H9 (cell line): ENCODE data around the gene PPP2R2B. TPM values are rescaled to one million over a fixed set of nuclear protein-coding genes. Genes with fewer than 3 reads are reported as not detected.

Experiments used
- DNase-seq: peaks from one replicate; pipeline ENCODE4 v3.0.0-alpha.2; 2017
- H2AFZ ChIP-seq: one replicate; pipeline ENCODE4 v1.6.1; 2013; ENCODE audit warnings: mild to moderate bottlenecking, low read length, control low read depth, moderate library complexity
- H2AK5ac ChIP-seq: 2 replicates; pipeline ENCODE4 v1.6.1; 2013; ENCODE audit warnings: low read length, control low read depth, mixed read lengths; ENCODE audit not compliant: insufficient read length
- H2BK120ac ChIP-seq: one replicate; pipeline ENCODE4 v1.6.1; 2013; ENCODE audit warnings: low read depth, mild to moderate bottlenecking, low read length, control low read depth, inconsistent platforms; ENCODE audit not compliant: poor library complexity, severe bottlenecking
- H2BK12ac ChIP-seq: 2 replicates; pipeline ENCODE4 v1.6.1; 2013; ENCODE audit warnings: low read length, control low read depth, mixed read lengths, low read depth; ENCODE audit not compliant: insufficient read length
- H2BK15ac ChIP-seq: 2 replicates; pipeline ENCODE4 v1.6.1; 2013; ENCODE audit warnings: low read depth, low read length, control low read depth
- H2BK20ac ChIP-seq: one replicate; pipeline ENCODE4 v1.6.1; 2013; ENCODE audit warnings: low read depth, mild to moderate bottlenecking, low read length, control low read depth, inconsistent platforms; ENCODE audit not compliant: poor library complexity, severe bottlenecking
- H2BK5ac ChIP-seq: 2 replicates; pipeline ENCODE4 v1.6.1; 2013; ENCODE audit warnings: low read length, control low read depth, mixed read lengths; ENCODE audit not compliant: insufficient read length
- H3K14ac ChIP-seq: 2 replicates; pipeline ENCODE4 v1.6.1; 2013; ENCODE audit warnings: low read length, control low read depth; ENCODE audit not compliant: insufficient read depth
- H3K18ac ChIP-seq: 2 replicates; pipeline ENCODE4 v1.6.1; 2013; ENCODE audit warnings: low read depth, mild to moderate bottlenecking, mixed read lengths, low read length, control low read depth; ENCODE audit not compliant: insufficient read length
- H3K23ac ChIP-seq: 2 replicates; pipeline ENCODE4 v1.6.1; 2013; ENCODE audit warnings: low read length, control low read depth, mixed read lengths, low read depth; ENCODE audit not compliant: insufficient read length
- H3K23me2 ChIP-seq: 2 replicates; pipeline ENCODE4 v1.6.1; 2013; ENCODE audit warnings: low read depth, mild to moderate bottlenecking, mixed read lengths, low read length, control low read depth; ENCODE audit not compliant: insufficient read length, poor library complexity, severe bottlenecking
- H3K27ac ChIP-seq: 2 replicates; pipeline ENCODE4 v1.5.1; 2013; ENCODE audit warnings: low read length, control low read depth, mixed read lengths, low read depth; ENCODE audit not compliant: insufficient read length
- H3K27me3 ChIP-seq: 2 replicates; pipeline ENCODE4 v1.6.1; 2013; ENCODE audit warnings: low read length, control low read depth, inconsistent platforms; ENCODE audit not compliant: insufficient read depth
- H3K4ac ChIP-seq: 2 replicates; pipeline ENCODE4 v1.6.1; 2013; ENCODE audit warnings: low read depth, mild to moderate bottlenecking, control low read depth, inconsistent platforms, low read length, moderate library complexity
- H3K4me1 ChIP-seq: 2 replicates; pipeline ENCODE4 v1.6.1; 2013; ENCODE audit warnings: low read length, control low read depth, inconsistent platforms; ENCODE audit not compliant: insufficient read depth
- H3K4me2 ChIP-seq: 2 replicates; pipeline ENCODE4 v1.6.1; 2013; ENCODE audit warnings: low read length, control low read depth, mixed read lengths; ENCODE audit not compliant: insufficient read length, insufficient read depth
- H3K56ac ChIP-seq: 2 replicates; pipeline ENCODE4 v1.6.1; 2013; ENCODE audit warnings: low read depth, mild to moderate bottlenecking, mixed read lengths, low read length, control low read depth; ENCODE audit not compliant: insufficient read length
- H3K79me1 ChIP-seq: 2 replicates; pipeline ENCODE4 v1.6.1; 2013; ENCODE audit warnings: low read depth, mild to moderate bottlenecking, moderate library complexity, low read length, control low read depth, inconsistent platforms; ENCODE audit not compliant: insufficient read depth, poor library complexity, severe bottlenecking
- H3K79me2 ChIP-seq: 2 replicates; pipeline ENCODE4 v1.6.1; 2013; ENCODE audit warnings: low read length, control low read depth, inconsistent platforms; ENCODE audit not compliant: insufficient read depth
- H3K9ac ChIP-seq: 2 replicates; pipeline ENCODE4 v1.6.1; 2013; ENCODE audit warnings: low read length, control low read depth, mixed read lengths; ENCODE audit not compliant: insufficient read length; ENCODE audit errors: extremely low read depth
- H3K9me3 ChIP-seq: one replicate; pipeline ENCODE4 v1.6.1; 2013; ENCODE audit warnings: low read depth, low read length, inconsistent platforms; ENCODE audit not compliant: control insufficient read depth
- H3T11ph ChIP-seq: one replicate; pipeline ENCODE4 v1.6.1; 2013; ENCODE audit warnings: mild to moderate bottlenecking, low read length, control low read depth, inconsistent platforms
- H4K20me1 ChIP-seq: one replicate; pipeline ENCODE4 v1.6.1; 2013; ENCODE audit not compliant: control insufficient read depth, insufficient read length, insufficient read depth
- H4K5ac ChIP-seq: 2 replicates; pipeline ENCODE4 v1.6.1; 2013; ENCODE audit warnings: low read depth, mild to moderate bottlenecking, mixed read lengths, low read length, control low read depth; ENCODE audit not compliant: insufficient read length
- H4K8ac ChIP-seq: replicated peaks from 2 replicates; pipeline ENCODE4 v1.6.1; 2013; ENCODE audit warnings: low read length, control low read depth, mixed read lengths, low read depth; ENCODE audit not compliant: insufficient read length
- H4K91ac ChIP-seq: 2 replicates; pipeline ENCODE4 v1.6.1; 2013; ENCODE audit warnings: low read depth, mild to moderate bottlenecking, moderate library complexity, mixed read lengths, low read length, control low read depth; ENCODE audit not compliant: insufficient read length
- H3K27ac Mint-ChIP-seq, 3 experiments: 2 replicates in 2 of 3; 3 replicates in 1 of 3; pipeline ENCODE4 v1.8.0; 2020 to 2021; ENCODE audit warnings: mixed read lengths in 3 of 3, mild to moderate bottlenecking in 1 of 3, moderate library complexity in 1 of 3
- H3K27me3 Mint-ChIP-seq: 2 replicates; pipeline ENCODE4 v1.8.0; 2021; ENCODE audit warnings: low read depth, mild to moderate bottlenecking, moderate library complexity, mixed read lengths
- H3K36me3 Mint-ChIP-seq, 3 experiments: 2 replicates in 2 of 3; 3 replicates in 1 of 3; pipeline ENCODE4 v1.8.0; 2020 to 2021; ENCODE audit warnings: low read depth in 3 of 3, mixed read lengths in 3 of 3; ENCODE audit not compliant: insufficient read depth in 1 of 3
- H3K4me1 Mint-ChIP-seq, 2 experiments: 2 replicates each; pipeline ENCODE4 v1.8.0; 2020; ENCODE audit warnings: mixed read lengths in 2 of 2
- H3K4me3 Mint-ChIP-seq, 2 experiments: 2 replicates in 1 of 2; 3 replicates in 1 of 2; pipeline ENCODE4 v1.8.0; 2020 to 2021; ENCODE audit warnings: mild to moderate bottlenecking in 2 of 2, mixed read lengths in 2 of 2, moderate library complexity in 1 of 2
- H3K9me3 Mint-ChIP-seq, 2 experiments: 2 replicates in 1 of 2; 3 replicates in 1 of 2; pipeline ENCODE4 v1.8.0; 2020; ENCODE audit warnings: mild to moderate bottlenecking in 2 of 2, mixed read lengths in 2 of 2, moderate library complexity in 1 of 2
- CTCF ChIP-seq: fragments of 200-600 bp; sonication (generic); conservative IDR thresholded peaks from 3 replicates; pipeline ENCODE4 v1.8.0; 2021; ENCODE audit warnings: antibody characterized with exemption, mild to moderate bottlenecking
- WGBS: extraction: QIAGEN DNeasy Blood & Tissue Kit; methylation state at CpG from one replicate; pipeline ENCODE4 v1.1.7; 2013; ENCODE audit warnings: missing lambda C conversion rate, low lambda C conversion rate, mixed read lengths; ENCODE audit not compliant: insufficient read length; ENCODE audit errors: extremely low coverage; 5-methylcytosine and 5-hydroxymethylcytosine counted together
- total RNA-seq: library from RNA; stranded (reverse); gene quantifications from 2 replicates; pipeline ENCODE4 v1.2.1, GENCODE V29; 2021

PPP2R2B gene
- total RNA-seq, 1 experiment from 2014 or later, result 14.3 TPM

GRCh38 chr5:146867996-146868708, 10.4 kb downstream of the PPP2R2B start:
- no peaks in the 10 kb centered on the region for H3K27me3 Mint-ChIP-seq
- Histone ChIP-seq H3K56ac (no peak overlapping the region), H3K18ac (no peak overlapping the region), H4K8ac (no peak overlapping the region), H3K4me1 (peaks cover 11% of the 10 kb centered on the region; the same call in 1 of the 2 replicates), H3K23me2 (no peaks in the 10 kb centered on the region), H2BK20ac (no peak overlapping the region), H3K79me2 (peaks cover 2% of the 10 kb centered on the region; the same call in 1 of the 2 replicates), H3K27me3 (no peaks in the 10 kb centered on the region), H3K14ac (no peak overlapping the region), H4K5ac (no peak overlapping the region), H3K4me2 (no peak overlapping the region), H3K9me3 (no peaks in the 10 kb centered on the region), H2BK120ac (no peak overlapping the region), H2BK12ac (no peak overlapping the region), H2AK5ac (no peak overlapping the region), H3K79me1 (peaks cover 8% of the 10 kb centered on the region), H2AFZ (no peak overlapping the region), H2BK5ac (no peak overlapping the region), H4K20me1 (no peaks in the 10 kb centered on the region), H3K9ac (no peak overlapping the region), H3K27ac (no peak overlapping the region), H3K23ac (no peak overlapping the region), H3K4ac (no peak overlapping the region), H2BK15ac (no peak overlapping the region), H4K91ac (no peak overlapping the region), H3T11ph (no peak overlapping the region)
- DNase-seq, result no peak
- no peaks in the 10 kb centered on the region for H3K9me3 Mint-ChIP-seq
- no peak overlapping the region for H3K4me3 Mint-ChIP-seq
- peaks cover 31 to 34% of the 10 kb centered on the region in 2 experiments for H3K4me1 Mint-ChIP-seq
- WGBS, result no CpG with 5 or more reads among the region's 1 CpG
- no peak overlapping the region for H3K27ac Mint-ChIP-seq
- TF ChIP-seq CTCF, result no peak
- H3K36me3 Mint-ChIP-seq, result peaks cover 1 to 27% (median 10%) of the 10 kb centered on the region in 3 experiments; a peak in 6 of 7 replicates
